ENCODE data around the gene IRF6. TPM values are rescaled to one million over a fixed set of nuclear protein-coding genes. Genes with fewer than 3 reads are reported as not detected.

IRF6 gene
- polyA plus RNA-seq, 1 donor from 2014 or later: 0.93 TPM

DNA sequence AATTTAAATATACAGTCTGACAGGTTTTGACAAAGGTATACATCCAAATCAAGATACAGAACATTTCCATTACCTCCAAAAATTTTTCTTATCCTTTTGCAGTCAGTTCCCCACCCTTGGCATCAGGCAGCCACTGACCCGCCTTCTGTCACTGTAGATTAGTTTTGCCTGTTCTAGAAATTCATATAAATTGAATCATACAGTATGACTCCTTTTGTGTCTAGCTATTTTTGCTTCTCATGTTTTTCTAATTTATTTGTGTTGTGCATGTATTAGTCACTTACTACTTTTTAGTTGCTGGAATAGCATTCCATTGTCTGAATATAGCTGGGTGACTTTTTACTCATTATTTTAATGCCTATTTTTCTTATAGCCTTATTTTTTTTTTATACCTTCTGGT is 25.7 kb upstream of the IRF6 start:
- no peak overlapping the region for H3K27ac Mint-ChIP-seq

DNA sequence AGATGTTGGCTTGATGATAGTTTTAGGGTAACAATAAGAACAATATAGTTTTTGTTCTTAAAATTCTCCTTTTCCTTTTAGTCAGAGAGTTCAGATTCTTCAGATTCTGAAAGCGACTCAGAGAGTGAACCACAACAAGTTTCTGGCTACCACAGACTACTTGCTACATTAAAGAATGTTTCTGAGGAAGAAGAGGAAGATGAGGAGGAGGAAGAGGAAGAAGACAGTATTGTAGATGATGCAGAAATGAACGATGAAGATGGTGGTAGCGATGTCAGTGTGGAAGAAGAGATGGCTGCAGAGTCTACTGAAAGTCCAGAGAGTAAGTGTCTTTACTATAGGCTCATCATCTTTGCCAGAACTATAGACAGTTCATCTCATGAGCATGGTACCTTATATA is 24.8 kb upstream of the IRF6 start:
- Mint-ChIP-seq H3K4me1 (peaks cover 13 to 25% (median 20%) of the 10 kb centered on the region in 3 donors), H3K9me3 (peaks cover 0 to 1% (median 0%) of the 10 kb centered on the region in 3 donors), H3K27me3 (no peaks in the 10 kb centered on the region), H3K27ac (no peak overlapping the region), H3K36me3 (peaks cover 2% of the 10 kb centered on the region), H3K4me3 (peak overlapping the region in 1 of 4 donors; percentile 82)

More for the DNA sequence above, 25.7 kb upstream of the IRF6 start:
- no peak overlapping the region for H3K4me3 Mint-ChIP-seq
- peaks cover 13 to 27% (median 20%) of the 10 kb centered on the region in 3 donors for H3K4me1 Mint-ChIP-seq
- H3K9me3 Mint-ChIP-seq: peaks cover 0 to 1% (median 0%) of the 10 kb centered on the region in 3 donors
- no peaks in the 10 kb centered on the region for H3K27me3 Mint-ChIP-seq
- peaks cover 2% of the 10 kb centered on the region for H3K36me3 Mint-ChIP-seq

GRCh38 chr1:209829716-209830115 is 23.8 kb upstream of the IRF6 start:
- Mint-ChIP-seq H3K27ac (peak overlapping the region in 1 of 3 donors; percentile 83), H3K27me3 (no peaks in the 10 kb centered on the region), H3K4me1 (peaks cover 13 to 25% (median 20%) of the 10 kb centered on the region in 3 donors), H3K4me3 (peak overlapping the region; percentile 42 to 82 (median 78)), H3K36me3 (peaks cover 2% of the 10 kb centered on the region), H3K9me3 (peaks cover 0 to 1% (median 0%) of the 10 kb centered on the region in 3 donors)

GRCh38 chr1:209827384-209828262 is 21.7 kb upstream of the IRF6 start, which contains the start of gene UTP25:
TSS of gene UTP25 (plus strand) at chr1:209827972. CDS start at chr1:209828064, 92 bp downstream.
- peaks cover 16 to 29% (median 25%) of the 10 kb centered on the region in 3 donors for H3K4me1 Mint-ChIP-seq
- peaks cover 2% of the 10 kb centered on the region for H3K36me3 Mint-ChIP-seq
- peak within 1 kb of the TSS; percentile 86 to 97 (median 86) for H3K27ac Mint-ChIP-seq

DNA sequence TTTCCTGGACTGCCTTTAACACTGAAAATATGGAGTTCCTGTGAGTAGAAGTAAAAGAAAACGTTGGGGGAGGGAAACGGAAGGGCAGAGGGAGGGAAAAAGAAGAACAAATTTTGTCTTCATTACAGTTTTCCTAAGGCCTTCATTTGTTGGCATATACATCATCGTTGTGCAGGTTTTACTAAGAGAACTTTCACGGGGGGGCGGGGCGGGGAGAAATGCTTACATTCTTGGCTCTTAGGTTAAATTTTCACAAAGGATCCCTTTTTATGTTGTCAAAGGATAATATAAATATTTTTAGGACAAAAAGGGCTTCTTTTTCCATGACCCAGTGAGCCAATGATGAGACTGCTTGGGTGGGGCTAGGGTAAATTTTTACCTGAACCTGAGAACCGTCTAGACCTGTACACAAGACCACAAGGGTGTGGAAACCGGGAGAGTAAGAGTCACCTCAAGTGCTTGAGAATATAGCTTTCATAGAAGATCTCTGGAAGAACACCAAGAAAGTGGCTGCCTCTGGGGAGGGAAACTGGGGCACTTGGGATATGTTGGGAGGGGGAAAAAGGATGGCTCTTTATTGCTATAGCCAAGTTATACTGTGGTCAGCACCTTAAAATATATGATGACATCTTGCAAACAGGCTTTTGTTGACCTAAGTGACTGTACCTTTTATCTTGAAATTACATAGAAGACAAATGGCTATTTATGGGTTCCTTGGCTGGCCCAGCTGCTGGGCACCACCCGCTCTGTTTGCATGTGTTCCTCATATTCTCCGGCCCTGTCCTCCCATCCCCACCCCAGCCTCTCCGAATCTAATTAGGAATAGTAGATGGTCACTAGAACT is 19.9 kb upstream of the IRF6 start:
- H3K4me1 Mint-ChIP-seq: peaks cover 16 to 27% (median 25%) of the 10 kb centered on the region in 3 donors
- peaks cover 2% of the 10 kb centered on the region for H3K36me3 Mint-ChIP-seq
- peak overlapping the region in 2 of 4 donors; percentile 59 to 63 for H3K4me3 Mint-ChIP-seq
- peaks cover 0 to 1% (median 0%) of the 10 kb centered on the region in 3 donors for H3K9me3 Mint-ChIP-seq
- H3K27ac Mint-ChIP-seq: peak overlapping the region in 1 of 3 donors; percentile 61
- peaks cover 12% of the 10 kb centered on the region for H3K27me3 Mint-ChIP-seq

More at GRCh38 chr1:209827384-209828262, 21.7 kb upstream of the IRF6 start, which contains the start of gene UTP25:
- peaks cover 4% of the 10 kb centered on the region for H3K27me3 Mint-ChIP-seq
- H3K9me3 Mint-ChIP-seq: peaks cover 0 to 1% (median 0%) of the 10 kb centered on the region in 3 donors
- H3K4me3 Mint-ChIP-seq: peak within 1 kb of the TSS; percentile 94 to 100 (median 98)

DNA sequence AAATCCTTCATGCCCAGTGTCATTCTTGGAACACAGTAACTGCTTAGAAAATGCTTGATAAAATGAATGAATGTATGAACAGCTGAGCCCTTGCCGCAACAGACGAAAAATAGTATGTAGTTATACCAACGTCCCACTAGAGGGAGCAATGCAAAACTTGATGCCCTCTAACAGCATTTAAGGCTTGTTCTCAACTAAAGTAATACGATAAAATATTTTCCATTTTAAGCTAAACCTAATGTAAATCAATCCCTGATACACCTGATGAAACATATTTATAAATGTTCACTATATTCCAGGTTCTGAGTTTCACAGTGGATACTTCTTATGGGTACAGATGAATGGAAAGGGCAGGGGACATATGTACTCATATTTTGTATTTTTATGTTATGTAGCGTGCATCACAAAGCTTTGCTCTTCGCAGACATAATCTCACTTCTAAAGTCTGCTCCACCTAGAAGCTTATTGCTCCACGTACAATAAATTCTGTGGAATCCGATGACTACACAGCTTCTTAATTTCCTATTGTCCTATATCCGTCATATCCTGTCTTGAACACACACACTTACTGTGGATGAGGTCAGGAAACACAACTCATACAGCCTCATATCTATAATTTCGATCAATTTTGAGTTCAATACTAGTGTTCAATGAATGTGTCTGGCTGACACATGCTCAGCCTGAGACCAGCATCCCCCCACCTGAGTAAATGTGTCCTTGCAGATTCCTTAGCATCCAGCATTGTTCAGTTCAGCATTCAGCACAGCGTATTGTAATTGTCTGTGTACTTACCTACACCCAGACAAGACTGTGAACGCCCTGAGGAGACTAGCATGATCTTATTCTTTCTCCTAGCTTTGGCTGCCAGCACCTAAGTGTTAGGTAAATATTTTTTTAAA is 17.4 kb upstream of the IRF6 start:
- peaks cover 5% of the 10 kb centered on the region for H3K36me3 Mint-ChIP-seq
- H3K4me3 Mint-ChIP-seq: peak overlapping the region in 1 of 4 donors; percentile 19
- H3K27me3 Mint-ChIP-seq: peaks cover 12% of the 10 kb centered on the region
- no peak overlapping the region for H3K27ac Mint-ChIP-seq
- peaks cover 0 to 1% (median 0%) of the 10 kb centered on the region in 3 donors for H3K9me3 Mint-ChIP-seq
- H3K4me1 Mint-ChIP-seq: peaks cover 9 to 14% (median 13%) of the 10 kb centered on the region in 3 donors

- H3K9me3 Mint-ChIP-seq: peaks cover 0 to 1% (median 0%) of the 10 kb centered on the region in 3 donors
- H3K27ac Mint-ChIP-seq: no peak overlapping the region
- no peak overlapping the region for H3K4me3 Mint-ChIP-seq
- peaks cover 6 to 14% (median 9%) of the 10 kb centered on the region in 3 donors for H3K4me1 Mint-ChIP-seq
- H3K36me3 Mint-ChIP-seq: peaks cover 6% of the 10 kb centered on the region
- peaks cover 12% of the 10 kb centered on the region for H3K27me3 Mint-ChIP-seq
Observed at GRCh38 chr1:209822706-209823105, 16.8 kb upstream of the IRF6 start.

DNA sequence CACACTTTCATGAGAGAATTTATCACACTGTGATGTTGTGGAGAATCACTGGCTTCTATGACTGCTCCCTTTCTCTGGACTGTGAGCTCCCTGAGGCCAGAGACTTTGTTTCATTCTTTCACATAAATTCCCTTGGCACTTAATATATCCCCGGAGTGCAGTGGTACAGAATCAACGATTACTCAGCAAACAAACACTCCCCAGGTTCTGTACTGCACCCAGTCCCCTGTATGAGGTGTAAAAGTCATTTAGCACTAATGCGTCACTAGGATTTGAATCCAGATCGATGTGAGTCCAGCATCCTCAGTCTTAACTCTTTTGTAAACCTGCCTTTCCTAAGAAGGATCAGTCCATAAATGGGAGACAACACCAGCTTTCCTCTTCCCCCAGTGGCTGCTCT is 15.0 kb upstream of the IRF6 start:
- peaks cover 4% of the 10 kb centered on the region for H3K36me3 Mint-ChIP-seq
- peaks cover 3 to 6% (median 5%) of the 10 kb centered on the region in 3 donors for H3K4me1 Mint-ChIP-seq
- H3K27me3 Mint-ChIP-seq: peaks cover 14% of the 10 kb centered on the region
- H3K9me3 Mint-ChIP-seq: no peaks in the 10 kb centered on the region
- H3K4me3 Mint-ChIP-seq: no peak overlapping the region
- no peak overlapping the region for H3K27ac Mint-ChIP-seq

GRCh38 chr1:209819058-209819457 is 13.1 kb upstream of the IRF6 start:
- Mint-ChIP-seq H3K27me3 (peaks cover 14% of the 10 kb centered on the region), H3K36me3 (peaks cover 4% of the 10 kb centered on the region), H3K4me1 (peaks cover 3 to 6% (median 5%) of the 10 kb centered on the region in 3 donors), H3K27ac (no peak overlapping the region), H3K9me3 (no peaks in the 10 kb centered on the region), H3K4me3 (no peak overlapping the region)

- H3K9me3 Mint-ChIP-seq: no peaks in the 10 kb centered on the region
- H3K27ac Mint-ChIP-seq: no peak overlapping the region
- peaks cover 11% of the 10 kb centered on the region for H3K27me3 Mint-ChIP-seq
- H3K4me3 Mint-ChIP-seq: no peak overlapping the region
- peaks cover 7% of the 10 kb centered on the region for H3K36me3 Mint-ChIP-seq
- peaks cover 0 to 2% (median 0%) of the 10 kb centered on the region in 3 donors for H3K4me1 Mint-ChIP-seq
Observed at GRCh38 chr1:209817691-209818090, 11.7 kb upstream of the IRF6 start.

DNA sequence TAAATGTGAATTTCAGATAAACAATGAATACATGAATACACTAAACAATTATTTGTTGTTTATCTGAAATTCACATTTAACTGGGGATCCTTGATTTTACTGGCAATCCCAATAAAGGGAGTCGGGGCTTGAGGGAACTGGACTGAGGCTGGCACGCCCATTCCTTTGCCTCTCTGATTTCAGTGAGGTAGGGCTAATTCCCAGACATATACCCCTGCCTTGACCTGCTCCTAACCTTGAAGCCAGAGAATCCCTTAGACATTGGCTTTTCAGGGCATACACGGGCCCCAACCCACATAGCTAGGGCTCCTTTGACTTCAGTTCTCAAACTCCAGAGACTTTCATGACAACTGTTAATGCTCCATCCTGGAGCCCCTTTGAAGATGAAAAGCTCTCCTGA is 11.0 kb upstream of the IRF6 start:
- Mint-ChIP-seq H3K4me1 (no peaks in the 10 kb centered on the region), H3K4me3 (no peak overlapping the region), H3K27ac (no peak overlapping the region), H3K27me3 (peaks cover 10% of the 10 kb centered on the region), H3K36me3 (peaks cover 7% of the 10 kb centered on the region), H3K9me3 (no peaks in the 10 kb centered on the region)

GRCh38 chr1:209815931-209816341 is 10.0 kb upstream of the IRF6 start:
- Mint-ChIP-seq H3K27ac (no peak overlapping the region), H3K36me3 (peaks cover 7% of the 10 kb centered on the region), H3K27me3 (peaks cover 4% of the 10 kb centered on the region), H3K4me3 (no peak overlapping the region), H3K9me3 (no peaks in the 10 kb centered on the region), H3K4me1 (no peaks in the 10 kb centered on the region)

GRCh38 chr1:209815490-209815889 is 9.5 kb upstream of the IRF6 start:
- Mint-ChIP-seq H3K27me3 (peaks cover 2% of the 10 kb centered on the region), H3K4me1 (peaks cover 0 to 1% (median 0%) of the 10 kb centered on the region in 3 donors), H3K4me3 (no peak overlapping the region), H3K9me3 (no peaks in the 10 kb centered on the region), H3K27ac (no peak overlapping the region), H3K36me3 (peaks cover 7% of the 10 kb centered on the region)

GRCh38 chr1:209813902-209814301 is 8.0 kb upstream of the IRF6 start:
- no peaks in the 10 kb centered on the region for H3K9me3 Mint-ChIP-seq
- peaks cover 2% of the 10 kb centered on the region for H3K27me3 Mint-ChIP-seq
- peaks cover 0 to 1% (median 0%) of the 10 kb centered on the region in 3 donors for H3K4me1 Mint-ChIP-seq
- no peak overlapping the region for H3K27ac Mint-ChIP-seq
- H3K36me3 Mint-ChIP-seq: peaks cover 7% of the 10 kb centered on the region
- H3K4me3 Mint-ChIP-seq: no peak overlapping the region
